Posterior cingulate gyrus (tissue), 11 donors: ENCODE data around the gene PCDHGB2.
A peak's percentile ranks its signal among the peaks of the same experiment; 100 is the strongest.
"Not testable (repeated sequence)": the region's sequence is repeated elsewhere in the genome, so short reads cannot be mapped to it uniquely, and the experiment has no call there.

Source experiments
- DNase-seq, 10 donors: peaks; one replicate each; pipeline versions ENCODE4 v3.0.0 to v3.0.0-alpha.2; 2020 to 2021; ENCODE audit warnings: mixed read lengths in 3 of 10
- intact Hi-C: fragments of 100-400 bp; cut with DNase I; formaldehyde crosslinking; loops from one replicate; pipeline ENCODE4 v1.15.1; 2023

PCDHGB2 gene

DNA sequence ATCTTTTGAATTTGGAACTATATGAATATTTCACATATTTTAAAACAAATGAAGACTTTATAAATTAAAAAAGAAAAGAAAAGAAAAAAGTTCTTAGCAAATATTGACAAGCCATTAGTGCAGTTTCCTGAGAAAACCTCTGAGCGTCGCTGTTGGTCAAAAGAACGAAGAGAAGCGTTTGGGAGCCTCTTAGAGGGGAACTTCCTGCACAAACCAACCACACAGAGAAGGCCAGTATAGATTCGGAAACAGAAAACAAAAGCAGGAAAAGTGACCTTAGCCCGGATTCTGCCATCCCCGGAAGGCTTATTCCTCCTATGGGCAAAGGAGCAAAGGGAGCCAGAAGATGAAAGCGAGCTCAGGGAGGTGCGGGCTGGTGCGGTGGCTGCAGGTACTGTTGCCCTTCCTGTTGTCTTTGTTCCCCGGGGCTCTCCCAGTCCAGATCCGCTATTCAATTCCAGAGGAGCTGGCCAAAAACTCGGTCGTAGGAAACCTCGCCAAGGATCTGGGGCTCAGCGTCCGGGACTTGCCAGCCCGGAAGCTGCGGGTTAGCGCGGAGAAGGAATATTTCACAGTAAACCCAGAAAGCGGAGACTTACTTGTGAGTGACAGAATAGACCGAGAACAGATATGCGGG, at the start of gene PCDHGB2:
Gene PCDHGB2 (plus strand): TSS at position 205 of the 637 bp plus-strand sequence. CDS start 142 bp downstream, at position 347.
- DNase-seq, result no peak
- intact Hi-C loops, result no loop called here

DNA sequence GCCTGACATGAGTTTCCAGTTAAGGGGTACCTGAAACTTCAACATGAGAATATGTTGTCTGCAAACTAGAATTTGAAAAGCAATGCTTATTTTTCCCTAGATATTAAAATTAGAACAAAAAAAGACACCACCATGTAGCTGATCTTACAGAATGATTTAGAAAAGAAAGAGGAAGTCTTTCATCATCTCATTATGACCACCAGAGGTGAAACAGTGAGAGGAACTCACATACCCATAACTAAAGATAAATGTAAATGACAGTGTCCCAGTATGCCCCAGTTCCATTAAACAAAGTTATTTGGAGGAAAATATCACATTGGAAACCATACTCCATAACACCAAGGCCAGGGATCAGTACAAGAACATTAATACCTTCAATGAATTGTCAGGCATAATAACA, 46.1 kb upstream of the PCDHGB2 start:
- DNase-seq, result no peak
- intact Hi-C loops, result no loop called here

DNA sequence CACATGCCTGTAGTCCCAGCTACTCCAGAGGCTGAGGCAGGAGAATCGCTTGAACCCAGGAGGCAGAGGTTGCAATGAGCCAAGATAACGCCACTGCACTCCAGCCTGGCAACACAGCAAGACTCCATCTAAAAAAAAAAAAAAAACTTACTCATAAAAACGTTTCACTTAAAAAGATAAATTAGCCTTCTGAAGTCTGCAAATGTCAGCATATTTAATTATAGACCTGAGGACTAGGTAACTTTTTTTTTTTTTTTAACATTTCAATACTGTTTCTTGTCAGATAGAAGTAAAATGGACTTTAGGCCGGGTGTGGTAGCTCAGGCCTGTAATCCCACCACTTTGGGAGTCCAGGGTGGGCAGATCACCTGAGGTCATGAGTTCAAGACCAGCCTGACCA, 42.8 kb upstream of the PCDHGB2 start:
- DNase-seq, intact Hi-C loops: not testable (repeated sequence)

DNA sequence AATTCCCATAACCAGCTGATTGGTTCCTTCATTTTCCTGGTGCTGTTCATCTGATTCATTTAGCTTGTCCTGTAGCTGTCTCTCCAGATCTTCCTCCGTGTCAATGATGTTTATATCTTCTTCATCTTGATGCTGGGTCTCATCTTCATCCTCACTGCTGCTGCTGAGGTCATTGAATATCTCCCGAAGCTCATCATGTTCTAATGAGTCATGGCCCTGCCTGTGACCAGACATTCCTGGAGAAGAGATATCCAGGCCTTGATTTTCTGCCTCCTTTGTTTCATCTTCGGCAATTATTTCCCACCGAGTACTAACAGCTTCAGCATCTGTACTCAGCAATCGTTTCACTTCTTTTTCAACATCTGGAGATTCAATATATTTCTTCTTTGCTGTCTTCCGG, 40.6 kb upstream of the PCDHGB2 start:
- intact Hi-C loops, result no loop called here
- DNase-seq, result no peak

DNA sequence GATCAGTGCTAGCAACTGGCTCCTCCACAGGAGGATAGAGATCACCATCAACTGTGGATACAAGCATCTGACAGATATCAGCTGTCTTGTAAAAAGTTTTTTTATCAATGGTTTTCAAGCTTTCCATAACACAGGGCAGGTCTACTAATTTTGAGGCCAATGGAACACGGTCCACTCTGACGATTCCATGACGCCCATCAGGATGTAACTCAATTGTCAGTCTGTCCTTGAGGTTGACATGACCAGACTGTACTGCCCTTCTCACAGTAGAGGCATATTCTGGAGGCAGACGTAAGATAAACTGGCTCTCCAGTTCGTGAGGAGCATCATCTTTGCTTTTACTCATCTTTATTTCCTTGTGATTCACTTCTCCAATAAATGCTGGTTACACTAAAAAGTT, 40.1 kb upstream of the PCDHGB2 start:
- intact Hi-C loops, result loop anchor here (2.0 kb wide), 1 partner anchor 245 kb away; no protein-coding TSS in a partner anchor
- DNase-seq, result no peak

DNA sequence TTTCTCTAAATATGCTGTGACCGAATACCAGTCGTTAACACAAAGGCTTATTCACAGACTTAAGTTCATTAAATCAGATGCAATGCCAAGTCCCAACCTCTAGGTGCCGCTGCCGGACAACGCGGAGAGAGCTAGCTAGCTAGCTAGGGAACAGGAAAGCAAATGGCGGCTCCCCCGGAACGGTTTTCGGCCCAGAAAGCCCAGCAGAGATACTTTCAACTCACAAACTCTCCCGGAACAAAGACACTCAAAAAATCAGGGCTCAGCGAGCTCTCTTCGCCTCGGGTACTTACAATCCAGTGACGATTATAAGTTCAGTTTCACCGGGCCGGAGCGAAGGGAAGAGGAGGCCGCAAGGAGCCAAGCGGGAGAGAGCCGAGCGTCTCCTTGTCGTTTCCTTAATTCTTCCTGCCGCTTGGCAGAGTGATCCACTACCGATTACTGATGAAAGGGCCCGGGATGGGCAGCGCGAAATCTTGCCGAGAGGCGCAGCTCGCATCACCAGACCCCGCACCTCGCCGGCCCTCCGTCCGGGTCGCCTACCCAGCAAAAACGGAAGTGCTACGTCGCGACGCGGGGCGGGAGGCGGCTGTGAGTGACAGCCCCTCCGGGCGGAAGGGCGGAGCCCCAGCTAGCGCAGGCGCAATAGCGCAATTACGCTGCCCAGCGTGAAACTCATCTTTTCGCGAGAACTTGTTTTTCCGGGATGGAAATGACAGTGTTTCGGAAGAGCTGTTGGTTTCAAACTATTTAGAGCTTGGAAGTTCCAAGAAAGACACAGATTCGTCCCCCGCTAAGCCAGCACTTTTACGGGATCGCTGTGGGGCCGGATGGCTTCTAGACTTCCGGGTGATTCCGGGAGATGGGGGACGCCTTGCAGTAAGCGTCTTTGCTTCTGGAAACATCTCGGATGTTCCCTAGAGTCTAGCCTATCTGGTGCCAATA, 39.3 kb upstream of the PCDHGB2 start, which contains the start of gene TAF7:
Gene TAF7 (minus strand): TSS at position 560 of the 945 bp plus-strand sequence. CDS start 740 bp downstream, outside the sequence.
- intact Hi-C loops, result loop anchor here (2.0 kb wide), 1 partner anchor 244 kb away; no protein-coding TSS in a partner anchor

DNA sequence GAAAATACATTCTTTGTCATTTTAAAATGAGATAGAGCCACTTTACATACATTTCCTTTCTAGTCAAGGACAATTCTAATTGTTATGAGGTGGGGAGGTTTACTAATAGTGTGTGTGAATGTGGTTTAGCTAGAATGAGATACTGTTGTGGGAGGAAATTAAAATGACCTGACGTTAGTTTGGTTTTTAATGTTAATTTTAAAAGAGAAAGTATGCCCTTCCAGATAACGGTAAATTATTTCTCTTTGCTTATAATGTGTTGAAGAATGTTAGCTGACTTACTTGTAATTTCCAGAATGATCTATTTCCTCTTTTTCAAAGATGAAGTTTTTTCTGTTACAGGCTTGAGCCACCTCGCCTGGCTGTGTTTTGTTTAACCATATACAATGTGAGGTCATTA, 37.5 kb upstream of the PCDHGB2 start:
- no peak for DNase-seq
- intact Hi-C loops, result no loop called here

More for the DNA sequence above, 39.3 kb upstream of the PCDHGB2 start, which contains the start of gene TAF7:
- DNase-seq, result peak; percentile 83 to 98 (median 88)

DNA sequence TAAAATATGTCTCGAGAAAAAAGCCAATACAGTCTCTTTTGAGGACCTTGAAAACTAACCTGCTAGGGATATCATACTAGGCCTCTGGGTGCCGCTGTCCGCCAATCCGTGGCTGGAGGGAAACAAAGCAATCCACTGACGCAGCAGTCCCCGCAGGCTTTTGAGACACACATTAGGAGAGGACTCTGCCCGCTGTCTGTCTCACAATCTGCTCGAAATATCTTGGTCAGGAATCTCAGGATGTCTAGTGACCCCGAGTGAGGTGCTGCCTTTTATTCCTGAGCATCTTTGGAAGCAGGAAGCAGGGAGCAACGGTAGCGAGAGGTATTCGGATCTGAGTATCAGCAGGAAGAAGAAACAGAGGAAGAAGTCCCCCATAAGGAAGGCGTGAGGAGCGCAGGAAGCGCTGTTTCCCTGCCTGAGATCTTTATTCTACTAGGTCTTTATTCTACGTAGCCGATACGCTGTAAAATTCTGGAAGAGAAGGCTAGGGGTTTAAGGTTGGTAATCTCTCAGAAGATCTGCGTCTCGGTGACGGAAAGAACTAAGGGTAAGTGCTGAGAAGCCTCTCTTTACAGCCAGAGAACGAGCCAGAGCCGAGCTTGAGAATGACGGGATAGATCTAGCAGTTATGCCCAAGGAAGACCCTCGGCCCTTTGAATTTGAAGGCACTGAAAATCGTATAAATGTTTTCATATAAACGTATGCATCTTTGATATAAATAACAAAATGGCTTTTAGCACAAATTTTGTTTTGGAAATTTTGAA, 33.5 kb upstream of the PCDHGB2 start:
- intact Hi-C loops, result loop anchor here (2.0 kb wide), 1 partner anchor 235 kb away; no protein-coding TSS in a partner anchor
- peak; percentile 22 to 95 (median 72) for DNase-seq

DNA sequence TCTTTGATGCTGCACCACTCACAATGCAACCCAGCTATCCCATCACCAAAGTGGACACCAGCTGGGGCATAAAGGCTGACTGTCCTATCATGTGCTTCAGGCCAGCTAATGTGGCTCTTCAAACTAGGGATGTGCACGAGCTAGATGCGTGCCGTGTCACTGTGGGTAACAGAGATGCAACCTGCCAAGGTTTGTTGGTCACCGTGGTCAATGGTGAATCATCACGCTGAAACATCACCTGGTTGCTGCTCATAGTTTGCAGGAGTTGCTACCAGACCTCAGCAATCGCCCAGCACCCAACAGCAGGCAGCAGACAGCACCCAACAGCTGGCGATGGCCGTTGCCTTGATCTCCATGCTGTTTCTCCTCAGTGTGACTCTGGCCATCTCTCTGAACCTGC, 31.6 kb upstream of the PCDHGB2 start:
- intact Hi-C loops, result no loop called here
- DNase-seq, result no peak

DNA sequence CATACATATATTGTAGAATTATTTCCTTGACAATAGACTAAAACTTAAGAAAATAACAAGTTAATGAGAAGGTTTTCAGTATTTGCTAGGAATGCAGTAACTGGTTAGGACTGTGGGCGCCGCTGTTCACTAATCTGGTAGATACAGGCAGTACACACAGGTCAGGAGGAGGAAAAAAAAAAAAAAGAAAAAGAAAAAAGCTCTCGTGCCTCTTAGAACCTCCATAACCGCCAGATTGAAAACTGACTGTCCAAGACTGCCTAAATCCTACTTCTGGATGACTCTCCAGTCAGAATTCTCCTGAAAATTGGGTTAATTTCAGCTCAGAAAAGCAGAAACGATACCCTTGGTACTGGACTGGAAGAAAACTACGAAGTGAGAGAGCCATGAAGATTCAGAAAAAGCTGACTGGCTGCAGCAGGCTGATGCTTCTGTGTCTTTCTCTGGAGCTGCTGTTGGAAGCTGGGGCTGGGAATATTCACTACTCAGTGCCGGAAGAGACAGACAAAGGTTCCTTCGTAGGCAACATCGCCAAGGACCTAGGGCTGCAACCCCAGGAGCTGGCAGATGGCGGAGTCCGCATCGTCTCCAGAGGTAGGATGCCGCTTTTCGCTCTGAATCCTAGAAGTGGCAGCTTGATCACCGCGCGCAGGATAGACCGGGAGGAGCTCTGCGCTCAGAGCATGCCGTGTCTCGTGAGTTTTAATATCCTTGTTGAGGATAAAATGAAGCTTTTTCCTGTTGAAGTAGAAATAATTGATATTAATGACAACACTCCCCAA, 29.3 kb upstream of the PCDHGB2 start, which contains the start of gene PCDHGA1:
Gene PCDHGA1 (plus strand): TSS at position 216 of the 782 bp plus-strand sequence.
- intact Hi-C loops, result no loop called here
- no peak for DNase-seq

DNA sequence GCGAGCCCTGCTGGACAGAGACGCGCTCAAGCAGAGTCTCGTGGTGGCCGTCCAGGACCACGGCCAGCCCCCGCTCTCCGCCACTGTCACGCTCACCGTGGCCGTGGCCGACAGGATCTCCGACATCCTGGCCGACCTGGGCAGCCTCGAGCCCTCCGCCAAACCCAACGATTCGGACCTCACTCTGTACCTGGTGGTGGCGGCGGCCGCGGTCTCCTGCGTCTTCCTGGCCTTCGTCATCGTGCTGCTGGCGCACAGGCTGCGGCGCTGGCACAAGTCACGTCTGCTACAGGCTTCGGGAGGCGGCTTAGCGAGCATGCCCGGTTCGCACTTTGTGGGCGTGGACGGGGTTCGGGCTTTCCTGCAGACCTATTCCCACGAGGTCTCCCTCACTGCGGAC, 27.2 kb upstream of the PCDHGB2 start:
- DNase-seq, intact Hi-C loops: not testable (repeated sequence)

DNA sequence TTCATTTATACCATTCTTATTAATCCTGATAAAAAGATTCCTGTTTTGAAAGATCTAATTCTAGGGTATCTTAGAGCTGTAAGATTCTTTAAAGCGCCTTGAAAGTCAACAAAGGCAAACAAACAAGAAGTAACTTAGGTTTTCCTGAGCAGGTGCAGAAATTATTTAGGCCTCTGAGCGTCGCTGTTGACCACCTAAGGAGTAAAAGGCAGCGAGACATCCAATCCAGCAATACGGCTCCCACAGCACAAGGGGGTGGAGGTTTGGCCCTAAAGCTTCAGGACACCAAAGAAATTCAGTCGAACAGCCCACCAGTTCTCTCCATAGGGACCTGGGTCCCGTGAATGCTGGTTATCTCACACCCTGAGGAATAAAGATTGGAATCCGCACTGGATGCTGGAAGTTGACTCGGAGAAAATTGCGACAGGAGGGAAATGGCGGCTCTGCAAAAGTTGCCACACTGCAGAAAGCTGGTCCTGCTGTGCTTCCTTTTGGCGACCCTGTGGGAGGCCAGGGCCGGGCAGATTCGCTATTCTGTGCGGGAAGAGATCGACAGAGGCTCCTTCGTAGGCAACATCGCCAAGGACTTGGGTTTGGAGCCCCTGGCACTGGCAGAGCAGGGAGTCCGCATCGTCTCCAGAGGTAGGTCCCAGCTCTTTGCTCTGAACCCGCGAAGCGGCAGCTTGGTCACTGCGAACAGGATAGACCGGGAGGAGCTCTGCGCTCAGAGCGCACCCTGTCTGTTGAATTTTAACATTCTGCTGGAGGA, 21.1 kb upstream of the PCDHGB2 start, which contains the start of gene PCDHGA2:
Gene PCDHGA2 (plus strand): TSS at position 223 of the 769 bp plus-strand sequence.
- intact Hi-C loops, result no loop called here
- DNase-seq, result no peak

DNA sequence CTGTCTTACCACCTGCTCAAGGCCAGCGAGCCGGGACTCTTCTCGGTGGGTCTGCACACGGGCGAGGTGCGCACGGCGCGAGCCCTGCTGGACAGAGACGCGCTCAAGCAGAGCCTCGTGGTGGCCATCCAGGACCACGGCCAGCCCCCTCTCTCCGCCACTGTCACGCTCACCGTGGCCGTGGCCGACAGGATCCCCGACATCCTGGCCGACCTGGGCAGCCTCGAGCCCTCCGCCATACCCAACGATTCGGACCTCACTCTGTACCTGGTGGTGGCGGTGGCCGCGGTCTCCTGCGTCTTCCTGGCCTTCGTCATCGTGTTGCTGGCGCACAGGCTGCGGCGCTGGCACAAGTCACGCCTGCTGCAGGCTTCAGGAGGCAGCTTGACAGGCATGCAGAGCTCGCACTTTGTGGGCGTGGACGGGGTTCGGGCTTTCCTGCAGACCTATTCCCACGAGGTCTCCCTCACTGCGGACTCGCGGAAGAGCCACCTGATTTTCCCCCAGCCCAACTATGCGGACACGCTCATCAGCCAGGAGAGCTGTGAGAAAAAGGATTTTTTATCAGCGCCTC, 18.9 kb upstream of the PCDHGB2 start:
- DNase-seq, intact Hi-C loops: not testable (repeated sequence)

DNA sequence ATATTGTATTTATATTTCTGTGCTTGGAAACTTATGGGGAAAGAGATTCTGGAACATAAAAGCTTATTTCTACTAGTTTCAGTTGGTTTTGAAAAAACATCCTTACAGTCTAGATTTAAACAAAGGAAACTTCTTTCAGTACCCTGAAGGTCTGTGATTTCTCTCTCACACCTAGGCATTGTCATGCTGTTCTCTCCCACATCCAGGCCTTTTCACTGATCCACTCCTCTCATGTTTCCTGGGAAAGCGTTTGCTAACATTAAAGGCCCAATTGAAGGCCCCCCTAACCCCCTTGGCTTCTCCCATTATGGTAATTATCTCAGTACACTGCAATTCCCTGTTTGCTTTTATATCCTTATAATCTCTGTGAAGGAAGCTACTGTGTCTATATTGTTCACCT, 17.0 kb upstream of the PCDHGB2 start:
- intact Hi-C loops, result no loop called here
- DNase-seq, result no peak

DNA sequence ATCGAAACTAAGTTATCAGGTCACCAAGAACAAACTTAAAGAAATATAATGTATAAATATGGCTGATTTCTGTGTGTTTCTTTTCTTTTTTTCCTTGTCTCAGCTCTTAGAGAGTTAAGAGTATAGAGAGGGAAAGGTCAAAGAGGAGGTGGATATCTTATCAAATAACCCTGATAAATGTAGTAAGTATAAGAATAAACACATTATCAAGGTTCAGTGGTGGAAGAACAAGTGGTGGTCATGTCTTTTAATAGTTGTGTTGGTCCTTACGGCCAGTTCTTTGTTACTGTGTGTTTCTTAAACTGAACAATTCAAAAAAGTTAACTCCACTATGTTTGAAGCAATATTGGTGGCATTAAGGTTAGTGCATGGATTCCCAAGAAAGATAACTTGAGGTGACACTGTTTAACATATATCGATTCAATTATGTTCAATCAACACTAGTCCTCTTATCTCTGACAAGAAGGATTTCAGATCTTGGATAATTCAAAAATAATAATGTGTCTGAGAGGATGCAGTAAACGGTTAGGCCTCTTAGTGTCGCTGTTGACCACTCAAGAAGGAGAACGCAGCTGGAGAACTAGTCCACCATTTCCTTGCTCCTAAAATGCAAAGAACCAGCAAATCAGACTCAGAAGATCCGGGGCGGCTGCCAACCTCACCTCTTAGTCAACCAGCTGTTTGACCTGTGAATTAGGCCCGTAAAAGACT, 16.4 kb upstream of the PCDHGB2 start, which contains the start of gene PCDHGA3:
Gene PCDHGA3 (plus strand): TSS at position 588 of the 711 bp plus-strand sequence. CDS start 205 bp downstream, outside the sequence.
- no peak for DNase-seq

DNA sequence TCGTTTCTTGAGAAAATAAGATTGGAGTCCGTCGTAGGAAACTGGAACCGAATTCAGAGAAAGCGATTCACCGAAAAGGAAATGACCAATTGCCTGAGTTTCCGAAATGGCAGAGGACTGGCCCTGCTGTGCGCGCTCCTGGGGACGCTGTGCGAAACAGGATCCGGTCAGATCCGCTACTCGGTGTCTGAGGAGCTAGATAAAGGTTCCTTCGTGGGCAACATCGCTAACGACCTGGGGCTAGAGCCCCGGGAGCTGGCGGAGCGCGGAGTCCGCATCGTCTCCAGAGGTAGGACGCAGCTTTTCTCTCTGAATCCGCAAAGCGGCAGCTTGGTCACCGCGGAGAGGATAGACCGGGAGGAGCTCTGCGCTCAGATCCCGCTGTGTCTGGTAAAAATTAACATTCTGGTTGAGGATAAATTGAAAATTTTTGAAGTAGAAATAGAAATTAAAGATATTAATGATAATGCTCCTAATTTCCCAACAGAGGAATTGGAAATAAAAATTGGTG, 15.8 kb upstream of the PCDHGB2 start:
- intact Hi-C loops, result no loop called here
- no peak for DNase-seq

More for the DNA sequence above, 16.4 kb upstream of the PCDHGB2 start, which contains the start of gene PCDHGA3:
- intact Hi-C loops, result no loop called here

DNA sequence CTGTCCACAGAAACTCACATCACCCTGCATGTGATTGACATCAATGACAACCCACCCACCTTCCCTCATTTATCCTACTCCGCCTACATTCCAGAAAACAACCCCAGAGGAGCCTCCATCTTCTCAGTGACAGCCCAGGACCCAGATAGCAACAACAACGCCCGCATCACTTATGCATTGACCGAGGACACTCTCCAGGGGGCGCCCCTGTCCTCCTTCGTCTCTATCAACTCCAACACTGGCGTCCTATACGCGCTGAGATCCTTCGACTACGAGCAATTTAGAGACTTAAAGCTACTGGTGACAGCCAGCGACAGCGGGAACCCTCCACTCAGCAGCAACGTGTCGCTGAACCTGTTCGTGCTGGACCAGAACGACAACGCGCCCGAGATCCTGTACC, 14.5 kb upstream of the PCDHGB2 start:
- intact Hi-C loops, result no loop called here
- DNase-seq, result no peak
